Activated gamma-delta T cell treated with Interleukin-2 at 50 U/mL for 16 hours (primary cell): ENCODE data around the gene RBP3.

Source experiments
- DNase-seq: peaks from one replicate; pipeline ENCODE4 v3.0.0-alpha.2; 2020

The RBP3 gene

GRCh38 chr10:47339186-47339735 is 8.9 kb upstream of the RBP3 start:
- no peak for DNase-seq

- DNase-seq, result no peak
Observed at GRCh38 chr10:47339759-47340607, 8.2 kb upstream of the RBP3 start.

- peak; percentile 67 for DNase-seq
Observed at GRCh38 chr10:47340608-47341170, 7.5 kb upstream of the RBP3 start.

DNA sequence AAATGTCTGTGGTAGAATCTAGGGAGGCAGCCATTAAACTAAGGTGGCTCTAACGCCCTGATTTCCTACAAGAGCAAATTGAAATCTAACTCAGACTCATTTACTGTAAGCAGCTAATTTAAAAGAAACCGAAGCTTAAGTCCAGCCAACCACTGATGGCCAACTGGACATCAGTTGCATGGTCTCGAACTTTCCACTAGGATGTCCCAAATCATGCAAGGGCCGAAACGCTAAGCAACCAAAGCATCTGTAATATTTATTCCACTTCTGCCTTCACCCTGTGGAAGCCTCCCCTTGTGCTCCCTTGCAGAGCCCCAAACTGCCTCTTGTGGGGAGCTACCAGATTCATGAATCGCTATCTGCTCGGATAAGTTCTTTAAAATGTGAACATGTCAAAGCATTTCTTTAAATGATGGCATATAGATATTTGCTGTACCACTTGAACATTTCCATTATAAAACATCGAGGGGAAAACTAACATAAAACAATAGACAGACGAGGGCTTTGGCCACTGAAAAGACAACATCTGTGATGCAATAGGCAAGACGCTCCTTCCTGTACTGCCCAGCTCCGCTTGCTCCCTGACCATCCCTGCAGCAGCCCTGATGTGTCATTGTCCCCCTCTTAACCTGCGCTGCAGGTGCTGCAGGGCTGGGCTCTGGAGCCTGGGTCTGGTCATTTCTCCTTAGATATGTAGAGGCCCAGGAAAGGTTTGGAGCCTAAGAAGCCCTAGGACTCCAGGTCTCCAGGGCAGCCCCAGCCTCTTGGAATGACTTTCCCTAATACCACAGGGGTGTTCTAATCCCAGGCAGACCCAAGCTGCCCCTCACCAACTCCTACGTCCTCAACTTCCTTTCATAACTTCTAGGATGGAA is 2.9 kb upstream of the RBP3 start:
- DNase-seq, result no peak

DNA sequence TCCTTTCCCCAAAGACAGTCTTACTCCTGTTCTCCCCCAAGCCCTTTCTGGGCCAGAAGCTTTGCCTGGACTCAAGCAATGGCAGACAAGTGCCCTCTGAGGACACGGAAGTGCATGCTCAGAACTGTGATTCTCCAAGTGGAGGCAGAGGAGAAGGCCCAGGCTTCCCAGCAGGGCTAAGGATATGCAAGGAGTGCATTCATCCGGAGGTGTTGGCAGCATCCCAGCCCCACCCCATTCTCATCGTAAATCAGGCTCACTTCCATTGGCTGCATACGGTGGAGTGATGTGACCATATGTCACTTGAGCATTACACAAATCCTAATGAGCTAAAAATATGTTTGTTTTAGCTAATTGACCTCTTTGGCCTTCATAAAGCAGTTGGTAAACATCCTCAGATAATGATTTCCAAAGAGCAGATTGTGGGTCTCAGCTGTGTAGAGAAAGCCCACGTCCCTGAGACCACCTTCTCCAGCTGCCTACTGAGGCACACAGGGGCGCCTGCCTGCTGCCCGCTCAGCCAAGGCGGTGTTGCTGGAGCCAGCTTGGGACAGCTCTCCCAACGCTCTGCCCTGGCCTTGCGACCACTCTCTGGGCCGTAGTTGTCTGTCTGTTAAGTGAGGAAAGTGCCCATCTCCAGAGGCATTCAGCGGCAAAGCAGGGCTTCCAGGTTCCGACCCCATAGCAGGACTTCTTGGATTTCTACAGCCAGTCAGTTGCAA is 1.4 kb upstream of the RBP3 start:
- no peak for DNase-seq

DNA sequence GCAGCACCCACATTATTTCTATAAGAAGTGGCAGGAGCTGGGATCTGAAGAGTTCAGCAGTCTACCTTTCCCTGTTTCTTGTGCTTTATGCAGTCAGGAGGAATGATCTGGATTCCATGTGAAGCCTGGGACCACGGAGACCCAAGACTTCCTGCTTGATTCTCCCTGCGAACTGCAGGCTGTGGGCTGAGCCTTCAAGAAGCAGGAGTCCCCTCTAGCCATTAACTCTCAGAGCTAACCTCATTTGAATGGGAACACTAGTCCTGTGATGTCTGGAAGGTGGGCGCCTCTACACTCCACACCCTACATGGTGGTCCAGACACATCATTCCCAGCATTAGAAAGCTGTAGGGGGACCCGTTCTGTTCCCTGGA is 874 bp upstream of the RBP3 start:
- DNase-seq, result no peak

DNA sequence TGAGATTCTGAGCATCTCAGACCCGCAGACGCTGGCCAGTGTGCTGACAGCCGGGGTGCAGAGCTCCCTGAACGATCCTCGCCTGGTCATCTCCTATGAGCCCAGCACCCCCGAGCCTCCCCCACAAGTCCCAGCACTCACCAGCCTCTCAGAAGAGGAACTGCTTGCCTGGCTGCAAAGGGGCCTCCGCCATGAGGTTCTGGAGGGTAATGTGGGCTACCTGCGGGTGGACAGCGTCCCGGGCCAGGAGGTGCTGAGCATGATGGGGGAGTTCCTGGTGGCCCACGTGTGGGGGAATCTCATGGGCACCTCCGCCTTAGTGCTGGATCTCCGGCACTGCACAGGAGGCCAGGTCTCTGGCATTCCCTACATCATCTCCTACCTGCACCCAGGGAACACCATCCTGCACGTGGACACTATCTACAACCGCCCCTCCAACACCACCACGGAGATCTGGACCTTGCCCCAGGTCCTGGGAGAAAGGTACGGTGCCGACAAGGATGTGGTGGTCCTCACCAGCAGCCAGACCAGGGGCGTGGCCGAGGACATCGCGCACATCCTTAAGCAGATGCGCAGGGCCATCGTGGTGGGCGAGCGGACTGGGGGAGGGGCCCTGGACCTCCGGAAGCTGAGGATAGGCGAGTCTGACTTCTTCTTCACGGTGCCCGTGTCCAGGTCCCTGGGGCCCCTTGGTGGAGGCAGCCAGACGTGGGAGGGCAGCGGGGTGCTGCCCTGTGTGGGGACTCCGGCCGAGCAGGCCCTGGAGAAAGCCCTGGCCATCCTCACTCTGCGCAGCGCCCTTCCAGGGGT is 703 bp downstream of the RBP3 start:
- no peak for DNase-seq

- no peak for DNase-seq
Observed at GRCh38 chr10:47349516-47349915, 1.4 kb downstream of the RBP3 start.

DNA sequence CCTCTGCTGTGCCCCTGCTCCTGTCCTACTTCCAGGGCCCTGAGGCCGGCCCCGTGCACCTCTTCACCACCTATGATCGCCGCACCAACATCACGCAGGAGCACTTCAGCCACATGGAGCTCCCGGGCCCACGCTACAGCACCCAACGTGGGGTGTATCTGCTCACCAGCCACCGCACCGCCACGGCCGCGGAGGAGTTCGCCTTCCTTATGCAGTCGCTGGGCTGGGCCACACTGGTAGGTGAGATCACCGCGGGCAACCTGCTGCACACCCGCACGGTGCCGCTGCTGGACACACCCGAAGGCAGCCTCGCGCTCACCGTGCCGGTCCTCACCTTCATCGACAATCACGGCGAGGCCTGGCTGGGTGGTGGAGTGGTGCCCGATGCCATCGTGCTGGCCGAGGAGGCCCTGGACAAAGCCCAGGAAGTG is 1.8 kb downstream of the RBP3 start:
- DNase-seq, result no peak

GRCh38 chr10:47350671-47351640 is 2.8 kb downstream of the RBP3 start:
- no peak for DNase-seq

DNA sequence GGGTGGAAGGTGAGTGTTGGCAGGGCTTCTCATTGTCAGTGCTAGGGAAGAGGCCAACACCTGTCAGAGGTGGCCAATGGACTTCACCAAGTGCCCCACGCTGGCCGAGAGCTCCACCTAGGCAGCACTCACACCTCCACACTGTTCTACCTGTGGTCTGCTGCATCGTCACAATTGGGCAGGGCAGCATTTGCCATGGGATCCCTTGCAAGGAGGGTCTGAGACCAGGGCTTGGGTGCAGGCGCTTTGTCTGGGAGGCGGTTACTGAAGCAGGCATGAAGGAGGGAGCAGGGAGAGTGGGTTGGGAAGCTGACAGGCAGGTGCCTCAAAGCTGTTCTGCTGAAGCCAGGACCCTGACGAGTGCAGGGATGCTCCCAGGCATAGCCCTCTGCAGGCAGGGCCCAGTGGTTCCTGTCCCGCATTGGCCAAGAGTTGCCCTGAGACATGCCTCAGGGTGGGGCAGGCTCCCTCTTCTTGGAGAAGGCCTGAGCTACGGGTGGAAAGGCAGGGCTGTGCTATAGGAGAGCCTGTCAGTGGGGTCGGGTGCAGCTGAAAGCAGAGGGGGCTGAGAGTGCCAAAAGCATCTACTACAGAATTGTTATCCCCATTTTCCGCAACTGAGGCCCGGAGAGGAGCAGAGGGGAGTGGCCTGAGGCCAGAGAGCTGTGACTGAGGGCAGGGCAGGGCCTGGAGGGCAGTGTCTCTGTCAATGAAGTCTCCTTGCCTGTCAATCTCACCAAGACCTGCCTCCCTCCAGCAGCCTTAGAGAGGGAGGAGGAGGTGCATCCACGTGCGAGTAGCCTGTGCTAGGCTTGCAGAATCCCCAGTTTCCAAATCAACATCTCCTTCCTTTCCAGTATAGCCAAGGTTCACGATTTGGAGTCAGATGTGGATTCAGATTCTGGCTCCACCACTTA is 4.0 kb downstream of the RBP3 start:
- no peak for DNase-seq

DNA sequence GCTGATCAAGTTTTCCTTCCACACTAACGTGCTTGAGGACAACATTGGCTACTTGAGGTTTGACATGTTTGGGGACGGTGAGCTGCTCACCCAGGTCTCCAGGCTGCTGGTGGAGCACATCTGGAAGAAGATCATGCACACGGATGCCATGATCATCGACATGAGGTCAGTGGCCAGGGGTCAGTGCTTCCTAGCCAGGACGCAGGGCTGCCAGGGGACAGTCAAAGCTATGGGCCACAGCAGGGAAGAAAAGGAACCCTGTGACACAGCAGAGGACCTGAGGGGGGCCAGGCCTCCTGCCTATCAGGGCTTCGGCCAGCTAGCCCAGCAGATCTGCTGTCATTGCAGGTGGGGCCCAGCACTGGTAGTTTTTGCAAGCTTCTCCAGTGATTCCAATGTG is 5.2 kb downstream of the RBP3 start:
- DNase-seq, result no peak

- DNase-seq, result no peak
Observed at GRCh38 chr10:47354165-47354564, 6.0 kb downstream of the RBP3 start.

DNA sequence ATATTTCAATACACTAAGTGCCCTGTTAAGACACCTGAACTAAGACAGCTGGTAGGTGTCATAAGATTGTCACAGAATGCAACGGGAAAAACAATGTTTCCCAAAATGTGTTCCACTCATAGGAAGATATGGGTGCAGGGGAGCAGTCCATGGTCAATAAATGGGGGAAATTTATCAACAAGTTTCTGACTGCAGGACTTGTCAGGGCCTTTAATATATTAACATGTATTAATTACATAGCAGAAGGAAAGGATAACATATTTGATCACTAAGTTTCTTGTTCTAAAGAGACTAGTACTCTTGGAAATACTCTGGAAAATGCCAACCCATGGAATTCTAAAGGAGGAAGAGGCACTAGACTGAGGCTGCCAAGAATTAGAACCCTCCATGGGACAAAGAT is 6.7 kb downstream of the RBP3 start:
- no peak for DNase-seq

DNA sequence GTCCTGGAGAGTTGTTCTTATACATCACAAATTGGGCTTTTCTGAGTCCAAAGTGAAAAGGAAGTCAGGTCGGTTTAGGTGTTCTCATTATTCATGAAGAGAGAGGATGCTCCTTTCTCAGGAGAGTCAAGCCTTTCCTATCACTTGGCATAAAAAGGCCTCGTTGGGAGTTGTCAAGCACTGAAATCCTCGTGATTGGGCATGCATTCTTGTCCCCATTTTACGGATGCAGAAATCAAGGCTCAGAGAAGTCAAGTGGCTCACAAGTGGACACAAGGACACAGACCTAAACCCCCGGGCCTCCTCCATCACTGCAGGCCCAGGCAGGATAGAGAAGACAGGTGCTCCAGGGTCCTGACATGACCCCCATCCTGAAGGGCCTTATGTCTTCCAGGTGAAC is 8.5 kb downstream of the RBP3 start:
- DNase-seq, result no peak

- no peak for DNase-seq
Observed at GRCh38 chr10:47357131-47357582, 9.0 kb downstream of the RBP3 start.

- DNase-seq, result no peak
Observed at GRCh38 chr10:47357911-47358310, 9.7 kb downstream of the RBP3 start.

DNA sequence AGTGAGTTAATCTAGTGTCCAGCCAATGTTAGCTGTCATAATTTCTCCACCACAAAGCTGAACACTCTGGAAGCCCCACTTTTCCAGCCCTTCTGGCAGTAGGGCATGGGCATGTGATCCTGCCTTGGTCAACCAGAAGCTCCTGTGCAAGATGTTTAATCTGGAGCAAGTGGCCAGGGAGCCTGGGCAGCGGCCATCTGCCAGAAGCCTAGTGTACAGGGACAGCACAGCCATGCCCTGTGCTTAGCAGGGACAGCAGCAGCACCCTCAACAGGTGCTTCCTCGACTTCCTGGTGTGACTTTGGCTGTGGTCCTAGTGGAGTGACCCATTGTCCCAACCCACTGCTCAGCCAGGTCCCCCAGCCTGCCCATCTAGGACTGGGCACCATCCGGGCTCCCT is 10.3 kb downstream of the RBP3 start:
- no peak for DNase-seq

DNA sequence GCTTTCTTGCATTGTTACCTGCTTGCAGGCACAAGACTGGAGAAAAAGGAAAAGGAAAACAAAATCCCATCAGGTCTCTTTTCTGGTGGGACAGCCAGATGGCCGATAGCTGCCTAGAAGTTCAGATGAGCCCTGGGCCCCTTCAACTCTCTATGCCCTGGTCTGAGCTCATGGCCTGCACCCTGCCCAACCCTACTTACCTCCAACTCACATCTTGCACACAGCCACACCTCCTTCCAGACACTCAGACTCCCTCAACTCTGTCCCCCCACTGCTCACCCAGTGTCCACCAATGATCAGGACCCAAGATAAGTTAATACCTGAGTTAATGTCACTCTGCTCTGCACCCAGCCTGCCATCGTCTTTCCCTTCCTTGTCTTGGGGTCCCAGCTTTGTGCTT is 10.9 kb downstream of the RBP3 start:
- no peak for DNase-seq
